T-helper 1 cell treated with Interleukin-12 subunit alpha and Interleukin-12 subunit beta and Interleukin-4 antibody, amounts not matched to agents 30 μg/mL and 1 μg/mL, for 36 hours (primary cell): ENCODE data around the gene SLX9.
"Not testable (repeated sequence)": the region's sequence is repeated elsewhere in the genome, so short reads cannot be mapped to it uniquely, and the experiment has no call there.

Source experiments
- H3K27ac Mint-ChIP-seq: one replicate; pipeline ENCODE4 v1.8.0; 2021; ENCODE audit warnings: mild to moderate bottlenecking, mixed read lengths
- H3K27me3 Mint-ChIP-seq: one replicate; pipeline ENCODE4 v1.8.0; 2021; ENCODE audit warnings: low read depth, mixed read lengths
- H3K36me3 Mint-ChIP-seq: one replicate; pipeline ENCODE4 v1.8.0; 2021; ENCODE audit warnings: low read depth, mixed read lengths
- H3K4me1 Mint-ChIP-seq: one replicate; pipeline ENCODE4 v1.8.0; 2021; ENCODE audit warnings: low read depth, mixed read lengths
- H3K4me3 Mint-ChIP-seq: one replicate; pipeline ENCODE4 v1.8.0; 2021; ENCODE audit warnings: mild to moderate bottlenecking, moderate library complexity, mixed read lengths
- H3K9me3 Mint-ChIP-seq: one replicate; pipeline ENCODE4 v1.8.0; 2021; ENCODE audit warnings: mixed read lengths

The SLX9 gene

GRCh38 chr21:44972301-44972814 lies 32.5 kb downstream of the SLX9 start:
- H3K27ac Mint-ChIP-seq, result no peak overlapping the region
- peaks cover 8% of the 10 kb centered on the region for H3K36me3 Mint-ChIP-seq
- no peaks in the 10 kb centered on the region for H3K9me3 Mint-ChIP-seq
- H3K4me3 Mint-ChIP-seq, result no peak overlapping the region
- H3K27me3 Mint-ChIP-seq, result no peaks in the 10 kb centered on the region
- H3K4me1 Mint-ChIP-seq, result no peaks in the 10 kb centered on the region

GRCh38 chr21:44972821-44973220 lies 33.0 kb downstream of the SLX9 start:
- Mint-ChIP-seq H3K4me3 (no peak overlapping the region), H3K4me1 (no peaks in the 10 kb centered on the region)

GRCh38 chr21:44973598-44973997 lies 33.8 kb downstream of the SLX9 start:
- no peak overlapping the region for H3K4me3 Mint-ChIP-seq
- no peaks in the 10 kb centered on the region for H3K27me3 Mint-ChIP-seq

More at GRCh38 chr21:44972821-44973220, 33.0 kb downstream of the SLX9 start:
- no peaks in the 10 kb centered on the region for H3K9me3 Mint-ChIP-seq
- H3K27me3 Mint-ChIP-seq, result no peaks in the 10 kb centered on the region
- peaks cover 8% of the 10 kb centered on the region for H3K36me3 Mint-ChIP-seq
- no peak overlapping the region for H3K27ac Mint-ChIP-seq

DNA sequence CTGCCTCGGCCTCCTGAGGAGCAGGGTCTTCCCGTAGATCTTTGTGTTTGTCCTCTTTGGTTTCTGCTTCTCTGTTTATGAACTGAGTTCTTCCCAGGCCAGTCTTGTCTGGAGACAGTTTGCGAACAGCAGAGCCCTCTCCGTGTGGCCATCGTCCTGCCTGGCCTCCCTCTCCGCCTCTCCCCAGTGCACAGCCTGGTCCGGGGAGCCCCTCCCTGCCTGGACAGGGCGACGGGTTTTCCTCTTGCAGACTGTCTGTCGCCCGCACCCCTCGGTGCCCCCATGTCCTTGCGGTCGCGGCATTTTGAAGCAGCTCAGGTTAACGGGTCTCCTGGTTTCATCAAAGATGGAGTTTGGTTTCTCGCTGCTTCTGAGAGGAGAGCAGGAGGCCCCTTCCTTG lies 34.8 kb downstream of the SLX9 start:
- Mint-ChIP-seq H3K36me3 (peaks cover 5% of the 10 kb centered on the region), H3K9me3 (no peaks in the 10 kb centered on the region), H3K4me1 (no peaks in the 10 kb centered on the region), H3K4me3 (no peak overlapping the region), H3K27me3 (no peaks in the 10 kb centered on the region), H3K27ac (no peak overlapping the region)

More at GRCh38 chr21:44973598-44973997, 33.8 kb downstream of the SLX9 start:
- H3K4me1 Mint-ChIP-seq, result no peaks in the 10 kb centered on the region
- H3K27ac Mint-ChIP-seq, result no peak overlapping the region
- H3K36me3 Mint-ChIP-seq, result peaks cover 8% of the 10 kb centered on the region
- H3K9me3 Mint-ChIP-seq, result no peaks in the 10 kb centered on the region

- H3K36me3 Mint-ChIP-seq, result peaks cover 4% of the 10 kb centered on the region
- no peaks in the 10 kb centered on the region for H3K9me3 Mint-ChIP-seq
- no peaks in the 10 kb centered on the region for H3K27me3 Mint-ChIP-seq
- no peak overlapping the region for H3K4me3 Mint-ChIP-seq
- no peaks in the 10 kb centered on the region for H3K4me1 Mint-ChIP-seq
- no peak overlapping the region for H3K27ac Mint-ChIP-seq
These were observed 36.1 kb downstream of the SLX9 start for GRCh38 chr21:44975720-44976555.

GRCh38 chr21:44976556-44977393 lies 36.9 kb downstream of the SLX9 start:
- H3K9me3 Mint-ChIP-seq, H3K4me1 Mint-ChIP-seq, H3K36me3 Mint-ChIP-seq, H3K27ac Mint-ChIP-seq, H3K27me3 Mint-ChIP-seq, H3K4me3 Mint-ChIP-seq: not testable (repeated sequence)

DNA sequence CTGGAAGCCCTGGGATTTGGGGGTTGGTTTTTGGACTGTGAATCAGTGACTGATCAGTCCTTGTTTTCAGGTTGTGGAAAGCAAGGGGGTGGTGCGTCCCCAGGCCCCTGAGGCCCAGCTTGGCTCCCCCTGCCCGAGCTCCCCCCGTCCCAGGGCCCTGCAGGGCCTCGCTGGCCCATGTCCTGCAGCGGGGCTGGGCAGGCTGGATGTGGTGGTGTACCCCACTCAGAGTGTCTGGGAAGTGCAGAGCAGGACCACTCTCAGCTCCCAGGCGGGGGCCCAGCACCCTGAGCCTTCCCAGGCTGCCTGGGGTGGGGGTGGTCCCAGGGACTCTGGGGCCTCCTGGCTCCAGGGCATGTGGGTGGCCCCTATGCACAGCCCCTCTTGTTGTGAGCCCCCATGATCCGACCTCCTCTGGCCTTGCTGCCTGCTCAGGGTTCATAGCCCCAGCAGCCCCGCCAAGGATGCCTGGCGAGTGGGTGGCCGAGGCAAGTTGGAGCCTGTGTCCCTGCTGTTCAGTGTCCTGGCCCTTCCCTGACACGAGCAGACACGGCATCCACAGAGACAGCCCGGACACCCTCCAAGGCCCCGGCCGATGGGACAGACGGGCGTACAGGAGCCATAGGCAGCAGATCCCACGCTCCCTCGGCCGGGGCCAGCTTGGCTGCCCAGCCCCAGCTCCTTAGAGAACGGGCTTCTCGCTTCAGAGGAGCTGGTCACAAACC lies 37.9 kb downstream of the SLX9 start:
- no peak overlapping the region for H3K27ac Mint-ChIP-seq
- no peaks in the 10 kb centered on the region for H3K4me1 Mint-ChIP-seq
- H3K36me3 Mint-ChIP-seq, result peaks cover 4% of the 10 kb centered on the region
- no peak overlapping the region for H3K4me3 Mint-ChIP-seq
- no peaks in the 10 kb centered on the region for H3K9me3 Mint-ChIP-seq
- H3K27me3 Mint-ChIP-seq, result no peaks in the 10 kb centered on the region

- no peak overlapping the region for H3K4me3 Mint-ChIP-seq
- no peaks in the 10 kb centered on the region for H3K36me3 Mint-ChIP-seq
- H3K9me3 Mint-ChIP-seq, result no peaks in the 10 kb centered on the region
- H3K27me3 Mint-ChIP-seq, result no peaks in the 10 kb centered on the region
- no peaks in the 10 kb centered on the region for H3K4me1 Mint-ChIP-seq
- H3K27ac Mint-ChIP-seq, result no peak overlapping the region
These were observed 40.1 kb downstream of the SLX9 start for GRCh38 chr21:44979687-44980561.

DNA sequence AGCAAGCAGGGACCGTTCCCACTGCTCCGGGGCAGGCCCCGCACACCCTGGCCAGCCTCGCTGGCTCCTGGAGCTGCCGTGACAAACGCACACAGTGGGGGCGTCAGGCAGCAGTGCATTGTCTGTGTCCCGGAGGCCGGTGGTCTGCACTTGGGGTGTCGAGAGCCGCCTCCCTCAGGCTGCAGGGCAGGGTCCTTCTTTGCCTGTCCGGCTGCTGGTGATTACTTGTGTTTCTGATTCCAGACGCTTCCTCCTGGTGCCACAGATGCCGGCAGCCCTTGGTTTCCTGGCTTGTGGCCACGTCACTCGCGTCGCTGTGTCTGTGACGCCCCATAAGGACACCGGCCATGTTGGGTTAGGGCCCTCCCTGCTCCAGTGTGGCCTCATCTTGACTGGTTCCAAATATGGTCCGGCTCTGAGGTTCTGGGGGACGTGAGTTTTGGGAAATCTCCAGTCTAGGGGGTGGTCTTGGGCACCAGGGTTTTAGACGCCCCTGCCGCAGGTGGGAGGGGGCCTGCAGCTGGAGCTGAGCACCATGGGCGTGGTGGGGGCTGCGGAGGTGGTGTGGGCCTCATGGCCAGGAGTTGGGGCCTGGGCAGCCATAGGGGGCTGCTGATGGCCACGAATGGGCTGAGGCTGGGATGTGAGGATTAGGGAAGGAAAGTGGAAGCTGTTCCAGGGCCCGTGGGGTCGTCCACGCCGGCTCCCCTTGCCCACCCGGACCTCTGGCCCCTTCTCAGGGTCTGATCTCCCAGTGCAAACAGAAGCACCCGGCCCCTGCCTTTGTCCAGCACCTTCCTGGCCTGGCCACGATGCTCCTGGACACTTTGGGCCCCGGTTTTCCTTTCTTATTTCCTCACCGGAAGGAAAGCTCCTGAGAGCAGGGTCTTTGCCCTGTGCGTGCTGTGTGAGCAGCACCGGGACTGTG lies 41.0 kb downstream of the SLX9 start:
- Mint-ChIP-seq H3K27me3 (no peaks in the 10 kb centered on the region), H3K27ac (no peak overlapping the region), H3K36me3 (no peaks in the 10 kb centered on the region), H3K9me3 (no peaks in the 10 kb centered on the region), H3K4me1 (no peaks in the 10 kb centered on the region), H3K4me3 (no peak overlapping the region)

- H3K4me1 Mint-ChIP-seq, result no peaks in the 10 kb centered on the region
- no peaks in the 10 kb centered on the region for H3K36me3 Mint-ChIP-seq
- H3K27me3 Mint-ChIP-seq, result no peaks in the 10 kb centered on the region
- H3K9me3 Mint-ChIP-seq, result no peaks in the 10 kb centered on the region
- no peak overlapping the region for H3K27ac Mint-ChIP-seq
- H3K4me3 Mint-ChIP-seq, result no peak overlapping the region
These were observed 42.9 kb downstream of the SLX9 start for GRCh38 chr21:44982558-44983250.

DNA sequence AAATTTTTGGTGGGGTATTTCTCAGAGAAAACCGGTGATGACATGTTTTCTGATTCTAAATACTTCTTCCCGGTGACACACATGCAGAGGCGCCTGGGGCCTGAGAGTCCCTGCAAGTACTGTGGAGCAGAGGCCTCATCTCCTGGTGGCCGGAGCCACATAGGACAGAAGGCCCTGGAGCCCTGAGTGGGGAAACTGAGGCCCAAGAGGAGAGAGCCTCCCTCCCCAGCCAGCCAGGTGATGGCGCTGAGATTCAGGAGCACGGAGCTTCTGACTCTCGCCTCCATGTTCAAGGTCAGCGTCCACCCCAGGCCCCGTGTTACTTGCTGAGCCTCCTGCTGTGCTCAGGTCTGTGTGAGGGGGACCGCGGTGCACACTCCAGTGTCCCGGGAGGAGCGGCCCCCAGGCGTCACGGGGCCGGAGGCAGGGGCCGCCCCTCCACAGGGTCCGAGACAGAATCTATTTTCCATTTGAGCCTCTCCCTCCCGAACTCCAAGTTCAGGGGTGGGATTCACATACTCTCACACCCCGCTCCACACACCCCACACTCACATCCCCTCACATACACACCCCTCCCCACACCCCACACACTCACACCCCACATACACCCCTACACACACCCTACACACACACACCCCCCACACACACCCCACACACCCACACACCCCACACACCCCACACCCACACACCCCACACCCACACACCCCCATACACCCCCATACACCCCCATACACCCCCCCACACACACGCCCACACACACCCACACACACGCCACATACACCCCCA lies 43.8 kb downstream of the SLX9 start:
- H3K4me1 Mint-ChIP-seq, result no peaks in the 10 kb centered on the region

DNA sequence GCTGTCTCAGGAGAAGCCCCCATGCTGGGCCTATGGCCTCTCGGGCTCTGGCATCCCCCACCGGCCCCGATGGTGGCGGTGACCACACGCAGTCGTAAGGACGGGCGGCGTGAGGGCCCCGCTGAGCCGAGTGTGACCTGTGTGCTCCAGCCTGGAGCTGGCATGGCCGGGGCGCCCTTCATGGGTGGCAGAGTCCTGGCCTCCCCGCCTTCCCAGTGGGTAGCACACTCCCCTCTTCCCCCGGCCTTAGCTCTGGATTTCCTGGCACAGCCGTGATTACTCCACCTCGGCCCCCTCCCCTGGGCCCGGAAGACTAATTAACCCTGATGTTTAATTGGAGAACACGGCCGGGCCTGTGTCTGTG lies 44.6 kb downstream of the SLX9 start:
- H3K4me3 Mint-ChIP-seq, result no peak overlapping the region
- H3K4me1 Mint-ChIP-seq, result no peaks in the 10 kb centered on the region
- H3K9me3 Mint-ChIP-seq, result no peaks in the 10 kb centered on the region
- no peaks in the 10 kb centered on the region for H3K27me3 Mint-ChIP-seq
- no peak overlapping the region for H3K27ac Mint-ChIP-seq
- H3K36me3 Mint-ChIP-seq, result no peaks in the 10 kb centered on the region

More for the DNA sequence above, 43.8 kb downstream of the SLX9 start:
- Mint-ChIP-seq H3K4me3 (no peak overlapping the region), H3K9me3 (no peaks in the 10 kb centered on the region), H3K27ac (no peak overlapping the region), H3K36me3 (no peaks in the 10 kb centered on the region), H3K27me3 (no peaks in the 10 kb centered on the region)
